IMR-90 (cell line): ENCODE results near the gene ZC3H4. TPM values are rescaled to one million over a fixed set of nuclear protein-coding genes. Genes with fewer than 3 reads are reported as not detected.

ENCODE experiments used
- ATAC-seq: fragments of 200-7000 bp; cut with Tn5 transposase; 2 replicates; pipeline ENCODE4 v1.9.1; 2020; ENCODE audit warnings: low read depth, mild to moderate bottlenecking, moderate library complexity
- BruUV-seq: library from RNA; stranded (reverse); fragments of 400-500 nt; replicated peaks from 2 replicates; lab custom pipeline; 2021; lab: Mats Ljungman, UMichigan
- CTCF ChIA-PET: fragments of 300-600 bp; formaldehyde crosslinking; extraction: SDS; loops from one replicate; lab custom pipeline; 2021; ENCODE audit warnings: antibody characterized with exemption; lab: Yijun Ruan, JAX
- POLR2A ChIA-PET: fragments of 300-600 bp; sonication (Branson Sonifier 250); formaldehyde crosslinking; loops from one replicate; lab custom pipeline; 2022; ENCODE audit warnings: antibody characterized with exemption; ENCODE audit not compliant: unreplicated experiment; lab: Charles Lee
- DNase-seq: peaks from one replicate; pipeline ENCODE4 v3.0.0; 2013
- H2AFZ ChIP-seq: replicated peaks from 2 replicates; pipeline ENCODE3; 2013; ENCODE audit warnings: low read length, mild to moderate bottlenecking; ENCODE audit not compliant: poor library complexity
- H2AK5ac ChIP-seq: 2 replicates; pipeline ENCODE4 v1.6.1; 2013; ENCODE audit warnings: low read depth, low read length, inconsistent platforms
- H2AK9ac ChIP-seq: replicated peaks from 2 replicates; pipeline ENCODE3; 2013; ENCODE audit warnings: mild to moderate bottlenecking, low read depth, low read length, moderate library complexity; ENCODE audit not compliant: poor library complexity
- H2BK120ac ChIP-seq: 2 replicates; pipeline ENCODE4 v1.6.1; 2013; ENCODE audit warnings: low read depth, low read length, inconsistent platforms
- H2BK15ac ChIP-seq: 3 replicates; pipeline ENCODE4 v1.6.1; 2013; ENCODE audit warnings: low read depth, low read length, inconsistent platforms
- H2BK20ac ChIP-seq: 2 replicates; pipeline ENCODE4 v1.6.1; 2013; ENCODE audit warnings: low read depth, mild to moderate bottlenecking, inconsistent platforms, low read length, moderate library complexity
- H2BK5ac ChIP-seq: 2 replicates; pipeline ENCODE4 v1.6.1; 2013; ENCODE audit warnings: mild to moderate bottlenecking, low read depth, low read length, inconsistent platforms; ENCODE audit not compliant: poor library complexity, severe bottlenecking
- H3K14ac ChIP-seq: replicated peaks from 2 replicates; pipeline ENCODE4 v1.6.1; 2013; ENCODE audit warnings: low read depth, low read length, inconsistent platforms
- H3K18ac ChIP-seq: 2 replicates; pipeline ENCODE4 v1.6.1; 2013; ENCODE audit warnings: low read depth, low read length, control low read depth
- H3K23ac ChIP-seq: 2 replicates; pipeline ENCODE4 v1.6.1; 2013; ENCODE audit warnings: low read depth, low read length, inconsistent platforms
- H3K27ac ChIP-seq: 2 replicates; pipeline ENCODE4 v1.5.1; 2013; ENCODE audit warnings: mild to moderate bottlenecking, control low read depth, low read length; ENCODE audit not compliant: insufficient read depth
- H3K27me3 ChIP-seq: 2 replicates; pipeline ENCODE4 v1.6.1; 2013; ENCODE audit warnings: low read length; ENCODE audit not compliant: control insufficient read depth, insufficient read depth
- H3K36me3 ChIP-seq: 2 replicates; pipeline ENCODE4 v1.6.1; 2013; ENCODE audit warnings: low read length, mixed read lengths; ENCODE audit not compliant: control insufficient read depth, insufficient read depth
- H3K4ac ChIP-seq: 2 replicates; pipeline ENCODE4 v1.6.1; 2013; ENCODE audit warnings: low read depth, low read length, inconsistent platforms
- H3K4me1 ChIP-seq: 2 replicates; pipeline ENCODE4 v1.6.1; 2013; ENCODE audit warnings: low read length, mixed read lengths; ENCODE audit not compliant: control insufficient read depth, insufficient read depth
- H3K4me2 ChIP-seq: 2 replicates; pipeline ENCODE4 v1.6.1; 2013; ENCODE audit warnings: low read depth, mild to moderate bottlenecking, control low read depth, low read length, moderate library complexity
- H3K4me3 ChIP-seq: 2 replicates; pipeline ENCODE4 v1.5.1; 2013; ENCODE audit warnings: low read depth, mild to moderate bottlenecking, control low read depth, low read length, moderate library complexity; ENCODE audit not compliant: insufficient read depth
- H3K56ac ChIP-seq: 2 replicates; pipeline ENCODE4 v1.6.1; 2013; ENCODE audit warnings: low read length, inconsistent platforms; ENCODE audit not compliant: insufficient read depth; ENCODE audit errors: extremely low read depth
- H3K79me1 ChIP-seq, 2 experiments: 2 replicates each; pipeline ENCODE4 v1.6.1; 2013; ENCODE audit warnings: low read length in 2 of 2, inconsistent platforms in 1 of 2, low read depth in 1 of 2
- H3K9ac ChIP-seq: 2 replicates; pipeline ENCODE4 v1.6.1; 2013; ENCODE audit warnings: low read depth, low read length, control low read depth
- H3K9me1 ChIP-seq: 2 replicates; pipeline ENCODE4 v1.6.1; 2013; ENCODE audit warnings: low read length, inconsistent platforms; ENCODE audit not compliant: insufficient read depth
- H3K9me3 ChIP-seq: 2 replicates; pipeline ENCODE4 v1.6.1; 2013; ENCODE audit warnings: low read length; ENCODE audit not compliant: control insufficient read depth, insufficient read depth
- H4K20me1 ChIP-seq: 2 replicates; pipeline ENCODE4 v1.6.1; 2013; ENCODE audit warnings: low read length, inconsistent platforms; ENCODE audit not compliant: insufficient read depth
- H4K5ac ChIP-seq: 2 replicates; pipeline ENCODE4 v1.6.1; 2013; ENCODE audit warnings: mild to moderate bottlenecking, low read depth, low read length, control low read depth
- H4K8ac ChIP-seq, 2 experiments: 2 replicates each; pipeline ENCODE4 v1.6.1; 2013; ENCODE audit warnings: low read depth in 2 of 2, low read length in 2 of 2, control low read depth in 1 of 2, inconsistent platforms in 1 of 2
- H4K91ac ChIP-seq: 2 replicates; pipeline ENCODE4 v1.6.1; 2013; ENCODE audit warnings: low read depth, low read length, inconsistent platforms; ENCODE audit not compliant: insufficient read depth
- BHLHE40 ChIP-seq: fragments of 150-350 bp; IDR thresholded peaks from 2 replicates; pipeline ENCODE4 v1.6.1; 2016; ENCODE audit warnings: mild to moderate bottlenecking, low read depth, low read length
- CEBPB ChIP-seq: IDR thresholded peaks from 2 replicates; pipeline ENCODE4 v1.6.1; 2012; ENCODE audit warnings: low read depth, low read length, improper control_type of control experiment
- ELK1 ChIP-seq: fragments of 150-350 bp; IDR thresholded peaks from 2 replicates; pipeline ENCODE4 v1.6.1; 2016; ENCODE audit warnings: low read depth, mild to moderate bottlenecking, low read length, moderate library complexity, borderline replicate concordance
- FOS ChIP-seq: fragments of 150-350 bp; IDR thresholded peaks from 2 replicates; pipeline ENCODE4 v1.6.1; 2016; ENCODE audit warnings: low read depth, low read length
- MAFK ChIP-seq: IDR thresholded peaks from 2 replicates; pipeline ENCODE4 v1.6.1; 2012; ENCODE audit warnings: low read depth, low read length, improper control_type of control experiment
- MXI1 ChIP-seq: IDR thresholded peaks from 2 replicates; pipeline ENCODE4 v1.6.1; 2012; ENCODE audit warnings: low read depth, mild to moderate bottlenecking, low read length, moderate library complexity, borderline replicate concordance
- NFE2L2 ChIP-seq: fragments of 150-350 bp; IDR thresholded peaks from 2 replicates; pipeline ENCODE4 v1.6.1; 2016; ENCODE audit warnings: low read depth, mild to moderate bottlenecking, low read length
- POLR2A ChIP-seq: IDR thresholded peaks from 2 replicates; pipeline ENCODE4 v1.6.1; 2012; ENCODE audit warnings: mild to moderate bottlenecking, low read depth, low read length
- RAD21 ChIP-seq: IDR thresholded peaks from 2 replicates; pipeline ENCODE4 v1.6.1; 2012; ENCODE audit warnings: low read length, improper control_type of control experiment
- SMC3 ChIP-seq: fragments of 150-350 bp; IDR thresholded peaks from 2 replicates; pipeline ENCODE4 v1.6.1; 2016; ENCODE audit warnings: low read depth, mild to moderate bottlenecking, antibody characterized with exemption, low read length, moderate library complexity
- USF2 ChIP-seq: fragments of 150-350 bp; IDR thresholded peaks from 2 replicates; pipeline ENCODE4 v1.6.1; 2017; ENCODE audit warnings: mild to moderate bottlenecking, antibody characterized with exemption, low read length, low read depth
- WGBS, 2 experiments: methylation state at CpG; one replicate each; pipeline versions ENCODE4 v1.1.5 to v1.1.7; 2013; ENCODE audit warnings: missing lambda C conversion rate in 2 of 2; ENCODE audit not compliant: insufficient read length in 1 of 2; ENCODE audit errors: extremely low coverage in 2 of 2; 5-methylcytosine and 5-hydroxymethylcytosine counted together
- dilution Hi-C: fragments of 300-500 bp; cut with HindIII; formaldehyde crosslinking; loops from one replicate; pipeline ENCODE4 v1.14.3; 2018; ENCODE audit warnings: low sequenced_read_pairs; ENCODE audit not compliant: unreplicated experiment
- in situ Hi-C: fragments of 300-500 bp; cut with MboI; formaldehyde crosslinking; loops from 3 replicates; pipeline ENCODE4 v1.14.3; 2019; ENCODE audit warnings: low sequenced_read_pairs, inconsistent platforms, mixed read lengths
- intact Hi-C: fragments of 100-400 bp; cut with micrococcal nuclease; formaldehyde crosslinking; loops from 2 replicates; pipeline ENCODE4 v1.10.0; 2022
- polyA plus RNA-seq, 3 experiments: library from polyadenylated mRNA; depleted of rRNA; stranded (reverse); fragments of >200 nt; gene quantifications; 2 replicates each; pipeline ENCODE4 v1.2.3, GENCODE V29; 2012; ENCODE audit warnings: low replicate concordance in 1 of 3
- total RNA-seq: library from RNA; depleted of rRNA; stranded (reverse); fragments of >200 nt; gene quantifications from 2 replicates; pipeline ENCODE4 v1.2.3, GENCODE V29; 2012

The ZC3H4 gene
- total and polyA plus RNA-seq, 2 of the 4 experiments (the other 2 are of a cell fraction), result 3.9 to 8.9 TPM

GRCh38 chr19:47133021-47133471, 19.5 kb upstream of the ZC3H4 start:
- intact Hi-C loops, result loop anchor here (5.0 kb wide), 1 partner anchor 109 kb away; no protein-coding TSS in a partner anchor

More at GRCh38 chr19:47133021-47133471, 19.5 kb upstream of the ZC3H4 start:
- H4K91ac ChIP-seq, result no peak overlapping the region
- no peaks in the 10 kb centered on the region for H3K9me3 ChIP-seq
- no peak for ATAC-seq
- H3K4me1 ChIP-seq, result peaks cover 14% of the 10 kb centered on the region
- H2BK15ac ChIP-seq, result no peak overlapping the region
- H2BK20ac ChIP-seq, result no peak overlapping the region
- H3K79me1 ChIP-seq, result peaks cover 0 to 39% of the 10 kb centered on the region in 2 experiments; a peak in 2 of 4 replicates
- in situ Hi-C loops, result no loop called here
- no peak overlapping the region for H3K4me3 ChIP-seq
- H4K8ac ChIP-seq, result no peak overlapping the region
- no peak overlapping the region for H2AK9ac ChIP-seq
- H3K27me3 ChIP-seq, result no peaks in the 10 kb centered on the region
- peaks cover 4% of the 10 kb centered on the region for H3K9me1 ChIP-seq
- no peak overlapping the region for H3K14ac ChIP-seq
- DNase-seq, result no peak
- no peak overlapping the region for H3K18ac ChIP-seq
- H3K4me2 ChIP-seq, result no peak overlapping the region
- no peak overlapping the region for H4K5ac ChIP-seq
- H2AK5ac ChIP-seq, result no peak overlapping the region
- no peak overlapping the region for H3K23ac ChIP-seq
- H2BK5ac ChIP-seq, result no peak overlapping the region
- WGBS, 2 experiments, result 78% methylated on average over 4 of the region's 11 CpGs; no CpG with 5 or more reads in 1 of the 2 experiments
- BruUV-seq, result no TSS peak
- H4K20me1 ChIP-seq, result peaks cover 63% of the 10 kb centered on the region
- H3K36me3 ChIP-seq, result peaks cover 5% of the 10 kb centered on the region
- ChIA-PET POLR2A (interaction anchor here (0.6 kb wide), 1 partner anchor 115 kb away, joined by 5 read pairs; no protein-coding TSS in a partner anchor), CTCF (interaction anchor here (0.6 kb wide), 1 partner anchor 34 kb away, joined by 3 read pairs; no protein-coding TSS in a partner anchor)
- H3K9ac ChIP-seq, result no peak overlapping the region
- TF ChIP-seq MAFK, result no peak
- TF ChIP-seq CEBPB, result no peak
- no peak for TF ChIP-seq MXI1
- no peak for TF ChIP-seq SMC3
- no peak for TF ChIP-seq NFE2L2
- TF ChIP-seq FOS, result no peak
- no peak for TF ChIP-seq POLR2A
- no peak for TF ChIP-seq ELK1
- TF ChIP-seq USF2, result no peak
- TF ChIP-seq BHLHE40, result no peak
- no peak for TF ChIP-seq RAD21
- H2AFZ ChIP-seq, result no peak overlapping the region
- dilution Hi-C loops, result no loop called here
- no peak overlapping the region for H3K27ac ChIP-seq
- H3K4ac ChIP-seq, result no peak overlapping the region
- no peak overlapping the region for H3K56ac ChIP-seq
- no peak overlapping the region for H2BK120ac ChIP-seq
